Upper lobe of left lung (tissue), 6 donors: Measurements from ENCODE around the gene TMEM132C. TPM values are rescaled to one million over a fixed set of nuclear protein-coding genes. Genes with fewer than 3 reads are reported as not detected.

Source experiments
- ATAC-seq, 2 donors: fragments of 200-7000 bp; cut with Tn5 transposase; one replicate each; pipeline ENCODE4 v1.9.1; 2022; ENCODE audit warnings: mild to moderate bottlenecking in 2 of 2, moderate library complexity in 2 of 2; ENCODE audit not compliant: low FRiP score in 2 of 2
- DNase-seq, 2 donors: peaks; one replicate each; pipeline ENCODE4 v3.0.0-alpha.2; 2019 to 2020
- H3K27ac ChIP-seq, 4 donors: fragments of 200-600 bp; sonication (generic); one replicate each; pipeline ENCODE4 v1.5.1; 2016 to 2019
- H3K27me3 ChIP-seq, 4 donors: fragments of 200-600 bp; sonication (generic); one replicate each; pipeline ENCODE4 v1.5.1; 2017 to 2019
- H3K36me3 ChIP-seq, 4 donors: fragments of 200-600 bp; sonication (generic); one replicate each; pipeline ENCODE4 v1.5.1; 2016 to 2019
- H3K4me1 ChIP-seq, 4 donors: fragments of 200-600 bp; sonication (generic); one replicate each; pipeline ENCODE4 v1.5.1; 2018 to 2019
- H3K4me3 ChIP-seq, 4 donors: fragments of 200-600 bp; sonication (generic); one replicate each; pipeline ENCODE4 v1.5.1; 2017 to 2019; ENCODE audit warnings: mild to moderate bottlenecking in 2 of 4, moderate library complexity in 1 of 4
- H3K9me3 ChIP-seq, 4 donors: fragments of 200-600 bp; sonication (generic); one replicate each; pipeline ENCODE4 v1.5.1; 2018 to 2019
- CTCF ChIP-seq, 6 experiments: fragments of 450-650 bp in 4 of 6; fragments of 200-600 bp in 2 of 6; sonication (generic) in 2 of 6; IDR thresholded peaks; one replicate each; pipeline ENCODE4 v1.5.1; 2016 to 2019; ENCODE audit warnings: antibody characterized with exemption in 6 of 6
- EP300 ChIP-seq, 4 donors: sonication (generic); formaldehyde crosslinking; IDR thresholded peaks; one replicate each; pipeline ENCODE4 v1.5.1; 2017; ENCODE audit warnings: antibody characterized with exemption in 4 of 4, control low read depth in 2 of 4
- POLR2A ChIP-seq, 4 donors: fragments of 450-650 bp; IDR thresholded peaks; one replicate each; pipeline ENCODE4 v1.5.1; 2016 to 2017; ENCODE audit warnings: antibody characterized with exemption in 4 of 4, mild to moderate bottlenecking in 2 of 4
- POLR2AphosphoS5 ChIP-seq, 2 donors: sonication (generic); formaldehyde crosslinking; IDR thresholded peaks; one replicate each; pipeline ENCODE4 v1.5.1; 2017; ENCODE audit warnings: antibody characterized with exemption in 2 of 2
- WGBS, 2 donors: methylation state at CpG; one replicate each; pipeline ENCODE4 v1.1.5; 2017 to 2018; 5-methylcytosine and 5-hydroxymethylcytosine counted together
- total RNA-seq, 6 donors: library from RNA; depleted of rRNA in 4 of 6; stranded (reverse); fragments of >200 nt in 4 of 6; gene quantifications; one replicate each; pipeline versions ENCODE4 v1.1.0 to v1.2.1, GENCODE V29; 2016 to 2021
- donor health status: DM: no; HTN: no; CAD: no; lungs with moderate emphysema.
- donor health status: DM: no; HTN: yes; CAD: no; lungs with severe emphysema.

Gene TMEM132C
- total RNA-seq, 6 donors from 2014 or later = under 0.01 to 2.2 (median 1.1) TPM

GRCh38 chr12:128709660-128710059, 442.7 kb downstream of the TMEM132C start:
- no peaks in the 10 kb centered on the region for H3K4me1 ChIP-seq
- no peak for TF ChIP-seq CTCF (IDR thresholded peaks at IDR 0.05)
- TF ChIP-seq EP300 (IDR thresholded peaks at IDR 0.05) = no peak
- TF ChIP-seq POLR2A (IDR thresholded peaks at IDR 0.05) = no peak
- no peak for TF ChIP-seq POLR2AphosphoS5 (IDR thresholded peaks at IDR 0.05)
- no peak overlapping the region for H3K4me3 ChIP-seq
- H3K9me3 ChIP-seq = no peaks in the 10 kb centered on the region
- DNase-seq = no peak
- no peaks in the 10 kb centered on the region for H3K36me3 ChIP-seq
- no peak for ATAC-seq
- no peaks in the 10 kb centered on the region for H3K27me3 ChIP-seq
- H3K27ac ChIP-seq = no peak overlapping the region
- WGBS, 2 donors = 77 to 78% methylated on average over 5 of the region's 5 CpGs

DNA sequence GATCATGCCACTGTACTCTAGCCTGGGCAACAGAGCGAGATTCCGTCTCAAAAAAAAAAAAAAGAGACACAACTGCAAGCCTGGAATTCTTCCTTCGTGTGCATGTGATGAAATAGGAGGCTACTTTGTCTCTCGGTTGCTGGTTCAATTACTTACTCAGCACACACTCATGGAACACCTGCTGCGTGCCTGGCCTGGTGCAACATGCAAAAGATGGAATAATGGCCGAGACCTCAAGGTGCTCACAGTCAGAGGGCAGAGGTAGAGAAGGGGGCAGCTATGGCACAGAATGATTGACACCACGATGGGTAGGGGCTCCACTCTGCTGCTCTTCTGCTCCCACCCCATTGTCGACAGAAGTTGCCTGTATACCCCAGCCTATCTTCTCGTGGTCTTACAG, 444.5 kb downstream of the TMEM132C start:
- TF ChIP-seq POLR2A (IDR thresholded peaks at IDR 0.05) (no peak), POLR2AphosphoS5 (IDR thresholded peaks at IDR 0.05) (no peak), EP300 (IDR thresholded peaks at IDR 0.05) (no peak), CTCF (IDR thresholded peaks at IDR 0.05) (no peak)
- ATAC-seq = no peak
- H3K36me3 ChIP-seq = no peaks in the 10 kb centered on the region
- no peaks in the 10 kb centered on the region for H3K9me3 ChIP-seq
- no peak for DNase-seq
- H3K4me3 ChIP-seq = no peak overlapping the region
- H3K27ac ChIP-seq = no peak overlapping the region
- H3K4me1 ChIP-seq = no peaks in the 10 kb centered on the region
- no peaks in the 10 kb centered on the region for H3K27me3 ChIP-seq
- WGBS, 2 donors = 81 to 87% methylated on average over 9 of the region's 9 CpGs

- peak in 1 of 2 donors; percentile 20 for ATAC-seq
- TF ChIP-seq POLR2AphosphoS5 (IDR thresholded peaks at IDR 0.05) = no peak
- no peak for TF ChIP-seq CTCF (IDR thresholded peaks at IDR 0.05)
- Histone ChIP-seq H3K27ac (no peak overlapping the region), H3K27me3 (no peaks in the 10 kb centered on the region), H3K36me3 (no peaks in the 10 kb centered on the region), H3K4me3 (no peak overlapping the region), H3K9me3 (peaks cover 0 to 7% (median 0%) of the 10 kb centered on the region in 4 donors), H3K4me1 (no peaks in the 10 kb centered on the region)
- 81 to 89% methylated on average over 6 of the region's 6 CpGs for WGBS, 2 donors
- no peak for DNase-seq
Measured at GRCh38 chr12:128712622-128713021, 445.7 kb downstream of the TMEM132C start.

GRCh38 chr12:128715485-128715884, 448.5 kb downstream of the TMEM132C start:
- no peak for ATAC-seq

More at GRCh38 chr12:128715485-128715884, 448.5 kb downstream of the TMEM132C start:
- Histone ChIP-seq H3K9me3 (peaks cover 0 to 8% (median 0%) of the 10 kb centered on the region in 4 donors), H3K36me3 (no peaks in the 10 kb centered on the region), H3K4me1 (no peaks in the 10 kb centered on the region), H3K27me3 (no peaks in the 10 kb centered on the region), H3K4me3 (no peak overlapping the region), H3K27ac (no peak overlapping the region)
- no peak for DNase-seq
- 62 to 63% methylated on average over 4 of the region's 4 CpGs for WGBS, 2 donors
- no peak for TF ChIP-seq CTCF (IDR thresholded peaks at IDR 0.05)
